Measurements from ENCODE around the gene TARM1.
"Not testable (repeated sequence)": the region's sequence is repeated elsewhere in the genome, so short reads cannot be mapped to it uniquely, and the experiment has no call there.

Gene TARM1

GRCh38 chr19:54041969-54042606, 39.1 kb downstream of the TARM1 start:
- Histone ChIP-seq H3K23ac (ENCODE audit: low read length in 2 of 2) (no peak overlapping the region), H3K36me3 (ENCODE audit: control insufficient read depth in 1 of 2, insufficient read depth in 2 of 2, low read depth in 1 of 2, low read length in 2 of 2) (no peaks in the 10 kb centered on the region), H3K79me1 (replicated peaks; ENCODE audit: low read length, poor library complexity, severe bottlenecking) (no peaks in the 10 kb centered on the region), H3K9ac (ENCODE audit: low read length) (no peak overlapping the region), H2AFZ (ENCODE audit: low read depth, low read length) (no peak overlapping the region), H3K18ac (ENCODE audit: low read depth in 1 of 2, low read length in 2 of 2) (no peak overlapping the region), H3K27me3 (ENCODE audit: control insufficient read depth in 1 of 2, insufficient read depth in 1 of 2, low read length in 2 of 2) (peaks cover 0 to 33% of the 10 kb centered on the region in 2 experiments), H3K4me2 (ENCODE audit: low read length, poor library complexity, severe bottlenecking) (no peak overlapping the region), H2BK120ac (ENCODE audit: low read depth, low read length) (no peak overlapping the region), H3K4ac (ENCODE audit: low read depth in 1 of 2, low read length in 2 of 2) (no peak overlapping the region), H3K27ac (ENCODE audit: low read length, poor library complexity, severe bottlenecking) (no peak overlapping the region), H3K4me1 (ENCODE audit: control insufficient read depth, insufficient read depth, low read depth, low read length) (no peaks in the 10 kb centered on the region), H2BK12ac (ENCODE audit: low read length in 2 of 2) (no peak overlapping the region), H4K91ac (ENCODE audit: low read length) (no peak overlapping the region), H4K8ac (ENCODE audit: low read length) (no peak overlapping the region), H3K4me3 (ENCODE audit: insufficient read depth in 1 of 2, low read depth in 1 of 2, low read length in 2 of 2) (no peak overlapping the region), H2AK5ac (ENCODE audit: low read length, severe bottlenecking) (no peak overlapping the region), H3K9me3 (ENCODE audit: control insufficient read depth, low read length) (no peaks in the 10 kb centered on the region), H2BK5ac (ENCODE audit: low read depth, low read length, poor library complexity, severe bottlenecking) (no peak overlapping the region), H3K14ac (ENCODE audit: low read length in 2 of 2) (no peak overlapping the region), H2BK15ac (ENCODE audit: low read depth, poor library complexity, severe bottlenecking) (no peak overlapping the region)
- WGBS = 60% methylated on average over 7 of the region's 9 CpGs
- DNase-seq = no peak

DNA sequence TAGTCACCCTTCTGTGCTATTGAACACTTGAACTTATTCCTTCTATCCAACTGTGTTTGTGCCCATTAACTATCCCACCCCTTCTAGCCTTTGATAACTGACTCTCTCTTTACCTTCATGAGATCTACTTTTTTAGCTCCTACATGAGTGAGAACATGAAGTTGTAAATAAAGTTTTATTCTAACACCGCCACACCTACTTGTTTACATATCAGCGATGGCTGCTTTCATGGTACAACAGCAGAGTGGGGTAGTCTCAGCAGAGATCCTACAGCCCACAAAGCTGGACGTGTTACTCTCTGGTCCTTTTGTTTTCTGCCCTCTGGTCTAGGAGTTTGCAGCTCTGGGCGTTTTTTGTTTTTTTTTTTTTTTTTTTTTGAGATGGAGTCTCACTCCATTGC, 41.2 kb downstream of the TARM1 start:
- peaks cover 0 to 16% of the 10 kb centered on the region in 2 experiments for H3K27me3 ChIP-seq (ENCODE audit: control insufficient read depth in 1 of 2, insufficient read depth in 1 of 2, low read length in 2 of 2)
- H2BK15ac ChIP-seq (ENCODE audit: low read depth, poor library complexity, severe bottlenecking) = no peak overlapping the region
- no peak overlapping the region for H3K4ac ChIP-seq (ENCODE audit: low read depth in 1 of 2, low read length in 2 of 2)
- H3K9ac ChIP-seq (ENCODE audit: low read length) = no peak overlapping the region
- no peaks in the 10 kb centered on the region for H3K79me1 ChIP-seq (replicated peaks; ENCODE audit: low read length, poor library complexity, severe bottlenecking)
- no peak overlapping the region for H3K27ac ChIP-seq (ENCODE audit: low read length, poor library complexity, severe bottlenecking)
- H3K18ac ChIP-seq (ENCODE audit: low read depth in 1 of 2, low read length in 2 of 2) = no peak overlapping the region
- no peak overlapping the region for H3K4me3 ChIP-seq (ENCODE audit: insufficient read depth in 1 of 2, low read depth in 1 of 2, low read length in 2 of 2)
- no peak overlapping the region for H2BK120ac ChIP-seq (ENCODE audit: low read depth, low read length)
- no peak overlapping the region for H2AK5ac ChIP-seq (ENCODE audit: low read length, severe bottlenecking)
- H3K9me3 ChIP-seq (ENCODE audit: control insufficient read depth, low read length) = no peaks in the 10 kb centered on the region
- H4K91ac ChIP-seq (ENCODE audit: low read length) = no peak overlapping the region
- 73% methylated on average over 4 of the region's 4 CpGs for WGBS
- no peak overlapping the region for H3K23ac ChIP-seq (ENCODE audit: low read length in 2 of 2)
- H2BK12ac ChIP-seq (ENCODE audit: low read length in 2 of 2) = no peak overlapping the region
- no peak overlapping the region for H3K14ac ChIP-seq (ENCODE audit: low read length in 2 of 2)
- H3K4me2 ChIP-seq (ENCODE audit: low read length, poor library complexity, severe bottlenecking) = no peak overlapping the region
- DNase-seq = no peak
- no peak overlapping the region for H2BK5ac ChIP-seq (ENCODE audit: low read depth, low read length, poor library complexity, severe bottlenecking)
- H3K4me1 ChIP-seq (ENCODE audit: control insufficient read depth, insufficient read depth, low read depth, low read length) = no peaks in the 10 kb centered on the region
- no peaks in the 10 kb centered on the region for H3K36me3 ChIP-seq (ENCODE audit: control insufficient read depth in 1 of 2, insufficient read depth in 2 of 2, low read depth in 1 of 2, low read length in 2 of 2)
- no peak overlapping the region for H2AFZ ChIP-seq (ENCODE audit: low read depth, low read length)
- no peak overlapping the region for H4K8ac ChIP-seq (ENCODE audit: low read length)

GRCh38 chr19:54036542-54036941, 44.6 kb downstream of the TARM1 start:
- H2AFZ ChIP-seq (ENCODE audit: low read depth, low read length); H2BK15ac ChIP-seq (ENCODE audit: low read depth, poor library complexity, severe bottlenecking); H3K4ac ChIP-seq (ENCODE audit: low read depth in 1 of 2, low read length in 2 of 2); H3K36me3 ChIP-seq (ENCODE audit: control insufficient read depth in 1 of 2, insufficient read depth in 2 of 2, low read depth in 1 of 2, low read length in 2 of 2); H2BK12ac ChIP-seq (ENCODE audit: low read length in 2 of 2); H3K18ac ChIP-seq (ENCODE audit: low read depth in 1 of 2, low read length in 2 of 2); H3K79me1 ChIP-seq (replicated peaks; ENCODE audit: low read length, poor library complexity, severe bottlenecking); H2BK120ac ChIP-seq (ENCODE audit: low read depth, low read length); H4K91ac ChIP-seq (ENCODE audit: low read length); DNase-seq; H3K9ac ChIP-seq (ENCODE audit: low read length); H3K9me3 ChIP-seq (ENCODE audit: control insufficient read depth, low read length); H2BK5ac ChIP-seq (ENCODE audit: low read depth, low read length, poor library complexity, severe bottlenecking); H3K27ac ChIP-seq (ENCODE audit: low read length, poor library complexity, severe bottlenecking); H3K27me3 ChIP-seq (ENCODE audit: control insufficient read depth in 1 of 2, insufficient read depth in 1 of 2, low read length in 2 of 2); H2AK5ac ChIP-seq (ENCODE audit: low read length, severe bottlenecking); H3K4me2 ChIP-seq (ENCODE audit: low read length, poor library complexity, severe bottlenecking); H3K14ac ChIP-seq (ENCODE audit: low read length in 2 of 2); H3K4me3 ChIP-seq (ENCODE audit: insufficient read depth in 1 of 2, low read depth in 1 of 2, low read length in 2 of 2); H3K23ac ChIP-seq (ENCODE audit: low read length in 2 of 2); H3K4me1 ChIP-seq (ENCODE audit: control insufficient read depth, insufficient read depth, low read depth, low read length); H4K8ac ChIP-seq (ENCODE audit: low read length): not testable (repeated sequence)
- WGBS = 95% methylated on average over 4 of the region's 5 CpGs

- Histone ChIP-seq H2AFZ (ENCODE audit: low read depth, low read length) (no peak overlapping the region), H3K18ac (ENCODE audit: low read depth in 1 of 2, low read length in 2 of 2) (no peak overlapping the region), H2AK5ac (ENCODE audit: low read length, severe bottlenecking) (no peak overlapping the region), H3K4me3 (ENCODE audit: insufficient read depth in 1 of 2, low read depth in 1 of 2, low read length in 2 of 2) (no peak overlapping the region), H3K9ac (ENCODE audit: low read length) (peak overlapping the region; percentile 73), H3K9me3 (ENCODE audit: control insufficient read depth, low read length) (no peaks in the 10 kb centered on the region), H2BK5ac (ENCODE audit: low read depth, low read length, poor library complexity, severe bottlenecking) (no peak overlapping the region), H4K8ac (ENCODE audit: low read length) (no peak overlapping the region), H4K91ac (ENCODE audit: low read length) (no peak overlapping the region), H2BK15ac (ENCODE audit: low read depth, poor library complexity, severe bottlenecking) (no peak overlapping the region), H3K14ac (ENCODE audit: low read length in 2 of 2) (no peak overlapping the region), H3K79me1 (replicated peaks; ENCODE audit: low read length, poor library complexity, severe bottlenecking) (no peaks in the 10 kb centered on the region), H3K36me3 (ENCODE audit: control insufficient read depth in 1 of 2, insufficient read depth in 2 of 2, low read depth in 1 of 2, low read length in 2 of 2) (no peaks in the 10 kb centered on the region), H2BK12ac (ENCODE audit: low read length in 2 of 2) (no peak overlapping the region), H3K23ac (ENCODE audit: low read length in 2 of 2) (no peak overlapping the region), H3K4ac (ENCODE audit: low read depth in 1 of 2, low read length in 2 of 2) (no peak overlapping the region), H3K4me2 (ENCODE audit: low read length, poor library complexity, severe bottlenecking) (no peak overlapping the region), H3K4me1 (ENCODE audit: control insufficient read depth, insufficient read depth, low read depth, low read length) (no peaks in the 10 kb centered on the region), H2BK120ac (ENCODE audit: low read depth, low read length) (no peak overlapping the region), H3K27me3 (ENCODE audit: control insufficient read depth in 1 of 2, insufficient read depth in 1 of 2, low read length in 2 of 2) (no peaks in the 10 kb centered on the region), H3K27ac (ENCODE audit: low read length, poor library complexity, severe bottlenecking) (no peak overlapping the region)
- 39% methylated on average over 3 of the region's 4 CpGs for WGBS
- peak; percentile 63 for DNase-seq
Observed at GRCh38 chr19:54035215-54036178, 45.7 kb downstream of the TARM1 start.
